ENCODE results near the gene POGK.

The POGK gene

GRCh38 chr1:166843769-166844596, 4.7 kb downstream of the POGK start:
- no peaks in the 10 kb centered on the region for H3K9me3 Mint-ChIP-seq
- ATAC-seq (no peak), DNase-seq (no peak)
- H3K27ac Mint-ChIP-seq: peak overlapping the region in 1 of 2 donors; percentile 73
- peaks cover 79% of the 10 kb centered on the region for H3K4me1 Mint-ChIP-seq
- H3K4me3 Mint-ChIP-seq: no peak overlapping the region
- no peaks in the 10 kb centered on the region for H3K27me3 Mint-ChIP-seq

- H3K27ac Mint-ChIP-seq: peak overlapping the region in 1 of 2 donors; percentile 48
- H3K4me3 Mint-ChIP-seq: no peak overlapping the region
Measured at GRCh38 chr1:166844791-166845190, 5.5 kb downstream of the POGK start.

GRCh38 chr1:166848193-166848592, 8.9 kb downstream of the POGK start:
- Mint-ChIP-seq H3K4me1 (peaks cover 80% of the 10 kb centered on the region), H3K4me3 (no peak overlapping the region), H3K27ac (no peak overlapping the region), H3K27me3 (no peaks in the 10 kb centered on the region), H3K9me3 (no peaks in the 10 kb centered on the region)
- DNase-seq: no peak
- peak; percentile 78 for ATAC-seq

More at GRCh38 chr1:166844791-166845190, 5.5 kb downstream of the POGK start:
- H3K9me3 Mint-ChIP-seq: no peaks in the 10 kb centered on the region
- H3K27me3 Mint-ChIP-seq: no peaks in the 10 kb centered on the region
- DNase-seq: no peak
- ATAC-seq: no peak
- H3K4me1 Mint-ChIP-seq: peaks cover 82% of the 10 kb centered on the region

GRCh38 chr1:166849135-166849534, 9.9 kb downstream of the POGK start:
- DNase-seq (no peak), ATAC-seq (no peak)
- Mint-ChIP-seq H3K9me3 (no peaks in the 10 kb centered on the region), H3K4me1 (peaks cover 77% of the 10 kb centered on the region), H3K4me3 (no peak overlapping the region), H3K27ac (no peak overlapping the region), H3K27me3 (no peaks in the 10 kb centered on the region)

DNA sequence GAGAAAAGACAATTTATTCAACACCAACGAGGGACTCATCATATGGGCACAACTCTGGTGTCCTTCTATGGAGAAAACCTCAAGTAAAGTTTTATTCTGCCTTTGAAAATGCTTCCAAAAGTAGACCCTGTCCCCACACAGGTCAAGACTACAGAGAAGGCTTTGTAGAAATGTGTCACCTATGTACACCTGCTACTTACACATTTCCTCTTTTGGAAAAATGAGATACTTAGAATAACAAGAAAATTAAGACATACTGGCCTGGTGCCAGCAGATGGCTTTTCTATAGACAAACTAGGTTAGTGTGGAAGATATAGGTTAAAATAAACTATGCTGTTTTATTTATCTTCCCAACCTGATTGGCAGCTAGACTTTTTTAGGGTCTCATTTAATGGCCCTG, 13.6 kb downstream of the POGK start:
- DNase-seq (no peak), ATAC-seq (no peak)
- Mint-ChIP-seq H3K27me3 (no peaks in the 10 kb centered on the region), H3K4me1 (peaks cover 48% of the 10 kb centered on the region), H3K4me3 (no peak overlapping the region), H3K27ac (no peak overlapping the region), H3K9me3 (no peaks in the 10 kb centered on the region)

- DNase-seq (no peak), ATAC-seq (no peak)
- no peaks in the 10 kb centered on the region for H3K27me3 Mint-ChIP-seq
- H3K4me3 Mint-ChIP-seq: no peak overlapping the region
- no peak overlapping the region for H3K27ac Mint-ChIP-seq
- no peaks in the 10 kb centered on the region for H3K9me3 Mint-ChIP-seq
- peaks cover 37% of the 10 kb centered on the region for H3K4me1 Mint-ChIP-seq
Measured at GRCh38 chr1:166855558-166855957, 16.3 kb downstream of the POGK start.

DNA sequence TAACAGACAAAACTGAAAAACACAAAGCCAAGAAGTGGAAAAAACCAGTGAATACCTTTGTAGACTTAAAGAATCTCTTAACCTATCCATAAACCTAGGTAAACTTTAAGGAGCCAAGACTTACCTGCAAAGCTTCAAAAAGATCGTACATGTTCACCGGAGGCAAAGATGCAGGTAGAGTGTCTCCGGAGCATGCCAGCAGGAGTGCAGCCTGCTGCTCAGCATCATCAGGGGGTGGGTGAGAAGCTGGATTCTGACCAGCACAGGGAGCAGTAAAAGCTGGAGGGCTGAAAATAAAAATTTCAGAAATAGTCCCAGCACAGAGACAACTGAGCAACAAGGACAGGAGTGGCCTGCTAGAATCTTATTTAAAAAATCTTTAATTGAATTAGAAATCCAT, 18.7 kb downstream of the POGK start:
- Mint-ChIP-seq H3K27ac (peak overlapping the region; percentile 31 to 82), H3K4me1 (peaks cover 15% of the 10 kb centered on the region), H3K4me3 (no peak overlapping the region), H3K27me3 (no peaks in the 10 kb centered on the region), H3K9me3 (no peaks in the 10 kb centered on the region)
- no peak for DNase-seq
- ATAC-seq: no peak

- no peak for ATAC-seq
- DNase-seq: no peak
- Mint-ChIP-seq H3K4me1 (peaks cover 11% of the 10 kb centered on the region), H3K27me3 (no peaks in the 10 kb centered on the region), H3K27ac (peak overlapping the region in 1 of 2 donors; percentile 6), H3K9me3 (no peaks in the 10 kb centered on the region), H3K4me3 (no peak overlapping the region)
Measured at GRCh38 chr1:166858726-166859419, 19.6 kb downstream of the POGK start.

DNA sequence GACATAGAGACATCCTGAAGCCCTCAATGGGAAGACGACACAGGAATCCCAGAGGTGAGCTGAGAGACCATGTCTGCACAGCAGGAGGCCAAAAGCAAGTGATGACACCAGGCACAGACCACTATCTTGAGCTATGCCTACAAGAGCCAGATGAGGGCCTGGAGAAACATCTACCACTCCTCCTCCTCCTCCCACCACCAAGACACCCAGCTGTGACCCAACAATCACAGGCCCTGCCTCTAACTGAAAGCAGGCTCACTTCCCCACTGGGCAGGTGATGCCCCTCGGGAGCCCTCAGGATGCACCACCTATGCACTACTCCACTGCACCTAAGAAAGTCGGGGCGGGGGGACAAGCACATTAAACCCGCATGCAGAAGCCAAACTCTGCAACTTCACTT, 20.3 kb downstream of the POGK start:
- no peak for DNase-seq
- no peak overlapping the region for H3K4me3 Mint-ChIP-seq
- H3K27me3 Mint-ChIP-seq: no peaks in the 10 kb centered on the region
- no peak for ATAC-seq
- no peaks in the 10 kb centered on the region for H3K9me3 Mint-ChIP-seq
- no peak overlapping the region for H3K27ac Mint-ChIP-seq
- H3K4me1 Mint-ChIP-seq: peaks cover 4% of the 10 kb centered on the region

DNA sequence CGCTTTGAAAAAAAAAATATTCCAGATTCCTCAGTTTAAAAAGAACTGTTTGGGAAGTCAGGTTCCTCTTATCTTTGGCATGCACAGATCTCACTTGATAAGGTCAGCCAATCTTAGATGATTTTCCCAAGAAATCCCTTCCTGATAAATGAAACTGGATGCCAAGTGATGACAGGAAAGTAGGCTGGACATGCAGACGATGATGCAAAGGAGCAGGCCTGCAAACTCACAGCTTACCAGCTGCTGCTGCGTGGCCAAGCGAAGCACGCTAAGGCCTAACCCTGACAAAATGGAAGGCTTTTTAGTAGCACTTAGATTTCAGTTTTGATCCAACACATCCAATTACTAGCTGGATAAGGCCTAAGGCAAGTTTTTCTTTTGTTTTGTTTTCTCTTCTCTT, 26.7 kb downstream of the POGK start:
- Mint-ChIP-seq H3K4me1 (peaks cover 26% of the 10 kb centered on the region), H3K4me3 (no peak overlapping the region), H3K9me3 (no peaks in the 10 kb centered on the region), H3K27me3 (no peaks in the 10 kb centered on the region), H3K27ac (no peak overlapping the region)
- ATAC-seq (no peak), DNase-seq (no peak)

- Mint-ChIP-seq H3K4me1 (peaks cover 53% of the 10 kb centered on the region), H3K4me3 (no peak overlapping the region), H3K9me3 (no peaks in the 10 kb centered on the region), H3K27me3 (no peaks in the 10 kb centered on the region), H3K27ac (no peak overlapping the region)
- DNase-seq (no peak), ATAC-seq (no peak)
Measured at GRCh38 chr1:166868639-166869038, 29.4 kb downstream of the POGK start.

DNA sequence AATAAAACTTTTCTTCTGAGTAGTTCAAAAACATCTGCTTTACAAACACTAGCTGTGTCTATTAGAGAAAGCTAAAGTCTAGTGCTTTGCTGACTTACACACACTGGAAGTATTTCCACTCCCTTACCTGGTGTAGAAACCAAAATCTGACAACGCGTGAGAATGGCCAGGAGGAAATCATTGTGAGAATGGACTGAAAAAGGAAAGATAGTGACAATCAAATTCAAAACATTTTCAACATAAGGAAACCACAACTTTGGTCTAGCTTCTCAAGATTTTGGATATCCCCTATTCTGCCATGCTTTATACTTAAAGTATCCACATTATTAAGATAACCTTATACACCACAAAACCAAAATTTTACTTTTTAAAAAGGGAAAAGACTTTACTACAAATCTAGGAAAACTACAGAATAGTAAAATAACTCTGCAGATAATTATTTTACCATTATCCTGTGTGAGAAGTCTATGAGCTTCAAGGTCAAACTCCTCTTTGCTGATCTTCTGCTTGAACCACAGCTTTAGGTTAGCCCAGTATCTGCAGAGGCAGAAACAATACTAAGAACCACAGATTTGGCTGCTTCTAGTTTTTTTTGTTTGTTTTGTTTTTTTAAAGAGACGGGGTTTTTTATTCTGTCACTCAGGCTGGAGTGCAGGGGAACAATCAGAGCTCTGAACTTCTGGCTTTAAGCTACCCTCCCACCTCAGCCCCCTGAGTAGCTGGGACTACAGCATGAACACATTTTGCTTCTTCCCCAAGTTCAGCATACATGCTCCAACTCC, 30.2 kb downstream of the POGK start:
- Mint-ChIP-seq H3K9me3 (no peaks in the 10 kb centered on the region), H3K27me3 (no peaks in the 10 kb centered on the region), H3K27ac (peak overlapping the region in 1 of 2 donors; percentile 61), H3K4me3 (peak overlapping the region in 1 of 2 donors; percentile 16), H3K4me1 (peaks cover 61% of the 10 kb centered on the region)
- ATAC-seq (peak; percentile 81), DNase-seq (no peak)

DNA sequence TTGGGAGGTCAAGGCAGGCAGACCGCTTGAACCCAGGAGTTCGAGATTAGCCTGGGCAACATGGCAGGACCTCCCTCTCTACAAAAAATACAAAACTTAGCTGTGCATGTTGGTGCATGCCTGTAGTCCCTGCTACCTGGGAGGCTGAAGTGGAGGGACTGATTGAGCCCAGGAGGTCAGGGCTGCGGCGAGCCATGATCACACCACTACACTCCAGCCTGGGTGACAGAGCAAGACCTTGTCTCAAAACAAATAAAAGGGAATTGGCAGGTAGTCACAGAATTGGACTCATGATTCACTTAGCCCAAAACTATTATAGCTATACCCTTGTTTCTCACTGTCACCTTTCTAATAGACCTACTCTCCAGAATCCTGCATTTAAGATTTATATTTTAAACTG, 31.3 kb downstream of the POGK start:
- H3K27ac Mint-ChIP-seq: no peak overlapping the region
- H3K27me3 Mint-ChIP-seq: no peaks in the 10 kb centered on the region
- no peak for ATAC-seq
- no peak for DNase-seq
- peaks cover 71% of the 10 kb centered on the region for H3K4me1 Mint-ChIP-seq
- H3K9me3 Mint-ChIP-seq: no peaks in the 10 kb centered on the region
- H3K4me3 Mint-ChIP-seq: no peak overlapping the region

DNA sequence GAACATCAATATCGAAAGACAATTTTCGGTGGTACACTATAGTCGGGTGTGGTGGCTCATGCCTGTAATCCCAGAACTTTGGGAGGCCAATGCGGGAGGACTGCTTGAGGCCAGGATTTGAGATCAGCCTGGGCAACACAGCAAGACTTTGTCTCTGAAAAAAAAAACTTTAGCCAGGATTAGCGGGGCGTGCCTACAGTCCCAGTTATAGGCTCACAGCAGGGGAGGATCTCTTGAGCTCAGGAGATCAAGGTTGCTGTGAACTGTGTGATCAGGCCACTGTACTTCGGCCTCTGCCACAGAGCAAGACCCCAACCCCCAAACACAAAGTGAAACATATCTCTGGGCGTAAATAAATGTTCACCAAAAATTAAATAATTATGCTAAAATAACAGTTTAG, 35.2 kb downstream of the POGK start:
- Mint-ChIP-seq H3K9me3 (no peaks in the 10 kb centered on the region), H3K27me3 (no peaks in the 10 kb centered on the region), H3K4me3 (peak overlapping the region; percentile 48 to 84), H3K4me1 (peaks cover 75% of the 10 kb centered on the region), H3K27ac (no peak overlapping the region)
- ATAC-seq: no peak
- DNase-seq: no peak

- Mint-ChIP-seq H3K27ac (peak overlapping the region; percentile 90 to 93), H3K27me3 (no peaks in the 10 kb centered on the region), H3K4me1 (peaks cover 67% of the 10 kb centered on the region), H3K9me3 (no peaks in the 10 kb centered on the region), H3K4me3 (peak overlapping the region; percentile 84 to 97)
- DNase-seq (no peak), ATAC-seq (no peak)
Measured at GRCh38 chr1:166875302-166875733, 36.0 kb downstream of the POGK start.
